Measurements from ENCODE around the gene FOSL2. TPM values are rescaled to one million over a fixed set of nuclear protein-coding genes. Genes with fewer than 3 reads are reported as not detected.

The FOSL2 gene
- total RNA-seq, 2 donors from 2014 or later, result 1.4 to 3.8 TPM

DNA sequence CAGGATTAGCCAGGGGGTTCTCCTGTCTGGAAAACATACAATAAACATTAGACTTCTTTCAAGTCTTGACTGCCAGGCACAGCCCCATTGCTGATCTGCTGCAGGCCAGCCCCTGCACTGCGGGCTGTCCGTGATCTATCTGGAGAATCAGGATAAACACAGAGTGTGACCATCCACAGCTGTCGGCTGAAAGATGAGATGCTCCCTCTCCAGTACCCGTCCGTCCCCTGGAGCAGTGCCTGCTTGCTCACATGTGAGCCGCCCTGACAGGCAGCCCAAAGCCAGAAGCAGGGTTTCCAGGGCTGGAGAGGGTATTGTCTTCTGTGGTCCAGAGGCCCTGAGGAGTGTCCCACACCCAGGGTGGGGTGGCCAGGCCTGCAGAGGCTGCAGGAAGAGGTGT lies 46.1 kb upstream of the FOSL2 start:
- H3K27me3 ChIP-seq (ENCODE audit: control insufficient read depth, insufficient read depth, low read length, poor library complexity, severe bottlenecking), result no peaks in the 10 kb centered on the region
- H3K9me3 Mint-ChIP-seq, result no peaks in the 10 kb centered on the region
- no peak for DNase-seq

DNA sequence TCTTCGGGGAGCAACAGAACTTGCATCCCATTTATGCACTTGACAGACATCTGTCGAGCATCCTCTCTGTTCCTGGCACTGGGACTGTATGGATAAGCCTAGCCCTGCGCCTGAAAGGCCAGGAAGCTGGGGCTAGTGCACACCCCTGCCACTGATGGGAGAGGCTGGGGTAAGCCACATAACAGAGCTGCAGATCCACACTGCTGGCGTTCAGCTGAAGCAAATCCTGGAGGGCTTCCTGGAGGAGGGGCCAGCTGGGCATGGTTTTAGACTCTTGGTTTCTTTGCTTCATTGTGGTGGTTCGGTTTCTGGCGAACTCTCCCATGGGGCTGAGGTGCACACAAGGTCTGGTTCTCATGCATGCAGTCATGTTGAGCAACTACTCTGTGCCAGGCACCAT lies 45.5 kb upstream of the FOSL2 start:
- no peak for DNase-seq
- peaks cover 12% of the 10 kb centered on the region for H3K4me1 Mint-ChIP-seq
- TF ChIP-seq, protein P1, sequence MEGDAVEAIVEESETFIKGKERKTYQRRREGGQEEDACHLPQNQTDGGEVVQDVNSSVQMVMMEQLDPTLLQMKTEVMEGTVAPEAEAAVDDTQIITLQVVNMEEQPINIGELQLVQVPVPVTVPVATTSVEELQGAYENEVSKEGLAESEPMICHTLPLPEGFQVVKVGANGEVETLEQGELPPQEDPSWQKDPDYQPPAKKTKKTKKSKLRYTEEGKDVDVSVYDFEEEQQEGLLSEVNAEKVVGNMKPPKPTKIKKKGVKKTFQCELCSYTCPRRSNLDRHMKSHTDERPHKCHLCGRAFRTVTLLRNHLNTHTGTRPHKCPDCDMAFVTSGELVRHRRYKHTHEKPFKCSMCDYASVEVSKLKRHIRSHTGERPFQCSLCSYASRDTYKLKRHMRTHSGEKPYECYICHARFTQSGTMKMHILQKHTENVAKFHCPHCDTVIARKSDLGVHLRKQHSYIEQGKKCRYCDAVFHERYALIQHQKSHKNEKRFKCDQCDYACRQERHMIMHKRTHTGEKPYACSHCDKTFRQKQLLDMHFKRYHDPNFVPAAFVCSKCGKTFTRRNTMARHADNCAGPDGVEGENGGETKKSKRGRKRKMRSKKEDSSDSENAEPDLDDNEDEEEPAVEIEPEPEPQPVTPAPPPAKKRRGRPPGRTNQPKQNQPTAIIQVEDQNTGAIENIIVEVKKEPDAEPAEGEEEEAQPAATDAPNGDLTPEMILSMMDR (conservative IDR thresholded peaks at IDR 0.05), result no peak
- Histone ChIP-seq H3K36me3 (ENCODE audit: control insufficient read depth, insufficient read depth, low read length) (no peaks in the 10 kb centered on the region), H3K27me3 (ENCODE audit: control insufficient read depth, insufficient read depth, low read length, poor library complexity, severe bottlenecking) (no peaks in the 10 kb centered on the region), H3K4me1 (ENCODE audit: control insufficient read depth, insufficient read depth, low read length) (no peaks in the 10 kb centered on the region), H3K9me3 (ENCODE audit: control insufficient read depth, low read length) (no peaks in the 10 kb centered on the region), H3K9ac (ENCODE audit: extremely low read depth, low read length, poor library complexity, severe bottlenecking) (no peak overlapping the region), H3K27ac (ENCODE audit: low read depth, low read length) (no peak overlapping the region), H3K4me3 (ENCODE audit: low read length) (no peak overlapping the region)
- no peak overlapping the region for H3K27ac Mint-ChIP-seq
- no peak overlapping the region for H3K4me3 Mint-ChIP-seq
- no peaks in the 10 kb centered on the region for H3K9me3 Mint-ChIP-seq
- no peaks in the 10 kb centered on the region for H3K27me3 Mint-ChIP-seq (ENCODE audit: insufficient read depth)
- WGBS, 2 experiments (ENCODE audit: insufficient coverage in 1 of 2, insufficient read length in 1 of 2), result 87 to 95% methylated on average over 5 to 6 of the region's 6 CpGs
- H3K36me3 Mint-ChIP-seq (ENCODE audit: low read depth), result no peaks in the 10 kb centered on the region

More for the DNA sequence above, 46.1 kb upstream of the FOSL2 start:
- 89 to 95% methylated on average over 3 to 6 of the region's 6 CpGs for WGBS, 2 experiments (ENCODE audit: insufficient coverage in 1 of 2, insufficient read length in 1 of 2)
- Mint-ChIP-seq H3K4me1 (peaks cover 12% of the 10 kb centered on the region), H3K4me3 (no peak overlapping the region), H3K27me3 (ENCODE audit: insufficient read depth) (no peaks in the 10 kb centered on the region), H3K27ac (no peak overlapping the region), H3K36me3 (ENCODE audit: low read depth) (no peaks in the 10 kb centered on the region)
- Histone ChIP-seq H3K36me3 (ENCODE audit: control insufficient read depth, insufficient read depth, low read length) (no peaks in the 10 kb centered on the region), H3K4me3 (ENCODE audit: low read length) (no peak overlapping the region), H3K9ac (ENCODE audit: extremely low read depth, low read length, poor library complexity, severe bottlenecking) (no peak overlapping the region), H3K4me1 (ENCODE audit: control insufficient read depth, insufficient read depth, low read length) (no peaks in the 10 kb centered on the region), H3K9me3 (ENCODE audit: control insufficient read depth, low read length) (no peaks in the 10 kb centered on the region), H3K27ac (ENCODE audit: low read depth, low read length) (no peak overlapping the region)
- TF ChIP-seq, protein P1 (conservative IDR thresholded peaks at IDR 0.05), result no peak

DNA sequence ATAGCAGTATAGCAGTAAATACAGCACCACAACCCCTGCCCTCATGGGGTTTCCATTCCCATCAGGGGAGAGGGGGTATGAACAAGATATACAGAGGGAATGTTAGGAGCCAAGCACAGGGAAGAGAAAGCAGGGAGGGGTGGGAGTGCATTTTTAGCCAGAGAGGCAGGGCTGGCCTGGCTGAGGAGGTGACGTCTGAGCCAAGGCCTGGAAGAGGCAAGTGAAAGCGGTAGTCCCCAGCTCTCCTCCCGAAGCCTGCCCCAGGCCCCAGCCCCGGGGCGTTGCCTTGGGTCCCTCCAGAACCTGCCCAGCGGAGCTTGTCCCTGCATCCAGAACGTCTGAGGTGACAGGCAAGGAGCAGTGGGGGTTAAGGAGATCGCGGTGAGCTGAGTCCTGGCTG lies 45.1 kb upstream of the FOSL2 start:
- Mint-ChIP-seq H3K4me1 (peaks cover 8% of the 10 kb centered on the region), H3K27ac (no peak overlapping the region), H3K36me3 (ENCODE audit: low read depth) (no peaks in the 10 kb centered on the region), H3K27me3 (ENCODE audit: insufficient read depth) (no peaks in the 10 kb centered on the region), H3K9me3 (no peaks in the 10 kb centered on the region), H3K4me3 (no peak overlapping the region)
- no peaks in the 10 kb centered on the region for H3K27me3 ChIP-seq (ENCODE audit: control insufficient read depth, insufficient read depth, low read length, poor library complexity, severe bottlenecking)
- no peak for DNase-seq
- no peak overlapping the region for H3K9ac ChIP-seq (ENCODE audit: extremely low read depth, low read length, poor library complexity, severe bottlenecking)
- H3K4me1 ChIP-seq (ENCODE audit: control insufficient read depth, insufficient read depth, low read length), result no peaks in the 10 kb centered on the region
- TF ChIP-seq, protein P1 (conservative IDR thresholded peaks at IDR 0.05), result no peak
- no peaks in the 10 kb centered on the region for H3K36me3 ChIP-seq (ENCODE audit: control insufficient read depth, insufficient read depth, low read length)
- WGBS, 2 experiments (ENCODE audit: insufficient coverage in 1 of 2, insufficient read length in 1 of 2), result 89 to 95% methylated on average over 3 to 9 of the region's 9 CpGs
- H3K4me3 ChIP-seq (ENCODE audit: low read length), result no peak overlapping the region
- H3K27ac ChIP-seq (ENCODE audit: low read depth, low read length), result no peak overlapping the region
- H3K9me3 ChIP-seq (ENCODE audit: control insufficient read depth, low read length), result no peaks in the 10 kb centered on the region

Measured in endodermal cell (in vitro differentiated cells).